ENCODE measurements around the gene WBP4.

WBP4 gene

DNA sequence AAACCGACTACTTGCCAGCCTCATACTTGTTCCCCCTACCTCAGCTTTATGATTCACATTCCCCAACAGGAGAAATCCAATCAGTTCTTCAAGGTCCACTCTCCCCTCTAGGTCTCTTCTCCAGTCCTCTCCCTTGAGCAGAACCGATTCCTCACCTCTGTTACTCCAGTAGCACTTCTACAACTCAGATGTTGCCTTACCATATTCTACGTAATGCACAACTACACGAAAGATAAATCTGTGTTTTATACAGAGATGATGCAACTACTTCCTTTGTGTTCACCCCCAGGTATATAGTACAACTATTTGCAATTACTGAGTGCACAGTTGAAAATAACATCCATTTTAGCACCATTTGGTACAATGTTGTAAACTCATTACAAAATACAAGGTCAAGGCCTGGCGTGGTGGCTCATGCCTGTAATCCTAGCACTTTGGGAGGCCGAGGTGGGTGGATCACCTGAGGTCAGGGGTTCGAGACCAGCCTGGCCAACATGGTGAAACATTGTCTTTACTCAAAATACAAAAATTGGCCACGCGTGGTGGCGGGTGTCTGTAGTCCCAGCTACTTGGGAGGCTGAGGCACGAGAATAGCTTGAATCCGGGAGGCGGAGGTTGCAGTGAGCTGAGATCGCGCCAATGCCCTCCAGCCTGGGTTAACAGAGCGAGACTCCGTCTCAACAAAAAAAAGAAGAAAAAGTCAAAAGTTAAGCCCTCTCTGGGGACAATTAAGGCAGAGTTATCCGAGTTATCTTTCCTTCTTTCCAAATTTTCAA, 2.8 kb upstream of the WBP4 start:
- Histone ChIP-seq H3K9me3 (ENCODE audit: control insufficient read depth, low read length) (no peaks in the 10 kb centered on the region), H3K9ac (no peak overlapping the region), H3K4me1 (no peaks in the 10 kb centered on the region), H3K36me3 (ENCODE audit: control insufficient read depth, insufficient read depth, low read length) (no peaks in the 10 kb centered on the region), H3K27me3 (ENCODE audit: control insufficient read depth, insufficient read depth, low read length) (no peaks in the 10 kb centered on the region), H3K79me2 (peaks cover 18% of the 10 kb centered on the region), H3K27ac (no peak overlapping the region), H2AFZ (no peak overlapping the region), H3K4me3 (ENCODE audit: low read depth, low read length) (peak overlapping the region; percentile 95), H3K4me2 (ENCODE audit: low read length) (peak overlapping the region; percentile 89)
- TF ChIP-seq, protein P1, sequence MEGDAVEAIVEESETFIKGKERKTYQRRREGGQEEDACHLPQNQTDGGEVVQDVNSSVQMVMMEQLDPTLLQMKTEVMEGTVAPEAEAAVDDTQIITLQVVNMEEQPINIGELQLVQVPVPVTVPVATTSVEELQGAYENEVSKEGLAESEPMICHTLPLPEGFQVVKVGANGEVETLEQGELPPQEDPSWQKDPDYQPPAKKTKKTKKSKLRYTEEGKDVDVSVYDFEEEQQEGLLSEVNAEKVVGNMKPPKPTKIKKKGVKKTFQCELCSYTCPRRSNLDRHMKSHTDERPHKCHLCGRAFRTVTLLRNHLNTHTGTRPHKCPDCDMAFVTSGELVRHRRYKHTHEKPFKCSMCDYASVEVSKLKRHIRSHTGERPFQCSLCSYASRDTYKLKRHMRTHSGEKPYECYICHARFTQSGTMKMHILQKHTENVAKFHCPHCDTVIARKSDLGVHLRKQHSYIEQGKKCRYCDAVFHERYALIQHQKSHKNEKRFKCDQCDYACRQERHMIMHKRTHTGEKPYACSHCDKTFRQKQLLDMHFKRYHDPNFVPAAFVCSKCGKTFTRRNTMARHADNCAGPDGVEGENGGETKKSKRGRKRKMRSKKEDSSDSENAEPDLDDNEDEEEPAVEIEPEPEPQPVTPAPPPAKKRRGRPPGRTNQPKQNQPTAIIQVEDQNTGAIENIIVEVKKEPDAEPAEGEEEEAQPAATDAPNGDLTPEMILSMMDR (IDR thresholded peaks at IDR 0.05), result no peak

DNA sequence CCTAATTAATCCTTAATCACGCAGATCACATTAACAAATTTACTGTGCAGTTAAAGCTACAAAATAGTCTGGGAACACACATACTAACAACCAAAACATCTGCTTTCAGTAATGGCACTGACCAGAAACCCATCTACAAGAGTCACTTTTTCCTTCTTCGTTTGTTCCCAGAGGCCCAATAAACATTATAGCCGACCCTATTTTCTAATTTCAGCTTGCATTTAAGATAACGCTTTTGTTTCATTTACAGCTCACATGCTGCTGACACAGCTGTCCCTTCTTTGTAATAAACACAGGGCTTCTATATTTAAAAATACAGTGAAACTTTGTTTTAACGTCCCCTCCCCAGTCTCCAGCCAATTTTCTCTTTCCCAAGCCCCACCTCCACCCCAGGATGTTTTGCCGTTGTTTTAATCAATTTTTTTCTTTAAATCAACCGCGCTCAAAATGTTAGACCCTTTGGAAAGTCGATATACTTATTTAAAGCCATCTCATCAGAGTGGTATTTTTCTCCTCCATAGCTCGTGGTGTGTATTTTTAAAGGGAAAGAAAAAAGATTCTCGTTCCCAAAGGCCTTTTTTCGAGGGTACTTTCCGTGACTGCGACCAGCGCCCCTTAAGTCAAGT, 1.7 kb upstream of the WBP4 start:
- Histone ChIP-seq H3K9ac (peak overlapping the region; percentile 24), H3K27me3 (ENCODE audit: control insufficient read depth, insufficient read depth, low read length) (no peaks in the 10 kb centered on the region), H3K79me2 (peaks cover 15% of the 10 kb centered on the region), H3K9me3 (ENCODE audit: control insufficient read depth, low read length) (no peaks in the 10 kb centered on the region), H3K27ac (peak overlapping the region; percentile 98), H2AFZ (peak overlapping the region; percentile 93), H3K4me2 (ENCODE audit: low read length) (peak overlapping the region; percentile 89), H3K4me1 (no peaks in the 10 kb centered on the region), H3K4me3 (ENCODE audit: low read depth, low read length) (peak overlapping the region; percentile 95), H3K36me3 (ENCODE audit: control insufficient read depth, insufficient read depth, low read length) (no peaks in the 10 kb centered on the region)
- TF ChIP-seq, protein P1 (IDR thresholded peaks at IDR 0.05), result no peak

DNA sequence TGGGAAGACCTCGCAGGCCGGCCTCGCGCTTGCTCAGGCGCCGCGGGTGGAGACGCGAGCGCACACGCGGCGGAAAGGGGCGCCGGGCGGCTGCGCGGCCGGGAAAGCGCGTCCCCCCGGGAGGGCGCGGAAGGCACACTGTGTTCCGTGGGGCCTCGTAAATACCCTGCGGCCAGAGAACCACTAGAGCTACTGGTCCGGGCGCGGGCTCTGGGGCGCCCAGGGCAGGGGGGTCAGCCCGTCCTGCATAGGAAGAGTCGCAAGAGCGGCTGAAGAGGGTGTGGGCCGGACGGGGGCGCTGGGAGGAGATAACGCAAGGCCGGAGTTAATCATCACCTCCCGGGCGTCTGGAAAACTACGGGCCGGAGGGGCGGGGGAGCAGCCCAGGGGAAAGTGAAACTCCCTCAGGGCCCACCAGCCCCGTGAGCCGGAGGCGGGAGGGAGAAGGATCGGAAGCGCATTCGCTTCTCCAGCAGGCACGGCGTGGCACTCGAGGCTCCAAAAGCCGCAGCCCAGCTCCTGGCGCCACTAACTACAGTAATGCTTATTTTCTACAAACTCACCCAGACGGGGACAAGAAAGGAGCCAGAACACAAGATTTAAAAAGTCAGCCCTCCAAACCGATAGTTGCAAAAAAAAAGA, 1.1 kb upstream of the WBP4 start:
- Histone ChIP-seq H3K4me3 (ENCODE audit: low read depth, low read length) (peak overlapping the region; percentile 95), H3K4me1 (no peaks in the 10 kb centered on the region), H3K27ac (peak overlapping the region; percentile 98), H3K4me2 (ENCODE audit: low read length) (peak overlapping the region; percentile 89), H3K79me2 (peaks cover 15% of the 10 kb centered on the region), H3K9me3 (ENCODE audit: control insufficient read depth, low read length) (no peaks in the 10 kb centered on the region), H2AFZ (peak overlapping the region; percentile 93), H3K36me3 (ENCODE audit: control insufficient read depth, insufficient read depth, low read length) (no peaks in the 10 kb centered on the region), H3K27me3 (ENCODE audit: control insufficient read depth, insufficient read depth, low read length) (no peaks in the 10 kb centered on the region), H3K9ac (peak overlapping the region; percentile 91)
- TF ChIP-seq, protein P1 (IDR thresholded peaks at IDR 0.05), result no peak

DNA sequence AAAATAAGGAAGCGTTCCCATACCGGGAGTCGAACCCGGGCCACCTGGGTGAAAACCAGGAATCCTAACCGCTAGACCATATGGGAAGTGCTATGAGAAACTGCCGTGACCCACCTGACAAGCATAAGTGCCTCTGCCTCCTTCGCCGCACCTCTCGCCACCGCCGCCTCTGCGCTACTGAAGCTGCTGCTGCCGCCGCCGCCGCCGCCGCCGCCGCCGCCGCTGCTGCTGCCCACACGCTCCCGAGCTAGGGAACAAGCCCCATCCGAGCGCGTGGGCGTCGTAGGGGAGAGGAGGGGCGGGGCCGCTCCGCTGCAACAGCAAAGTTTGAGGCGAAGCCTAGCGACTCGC, 610 bp upstream of the WBP4 start:
- TF ChIP-seq, protein P1 (IDR thresholded peaks at IDR 0.05), result no peak
- H3K79me2 ChIP-seq, result peaks cover 15% of the 10 kb centered on the region
- peak overlapping the region; percentile 95 for H3K4me3 ChIP-seq (ENCODE audit: low read depth, low read length)

More for the DNA sequence above, 610 bp upstream of the WBP4 start:
- H3K36me3 ChIP-seq (ENCODE audit: control insufficient read depth, insufficient read depth, low read length), result no peaks in the 10 kb centered on the region
- peak overlapping the region; percentile 98 for H3K27ac ChIP-seq
- H3K9ac ChIP-seq, result peak overlapping the region; percentile 91
- no peaks in the 10 kb centered on the region for H3K9me3 ChIP-seq (ENCODE audit: control insufficient read depth, low read length)
- no peaks in the 10 kb centered on the region for H3K4me1 ChIP-seq
- no peaks in the 10 kb centered on the region for H3K27me3 ChIP-seq (ENCODE audit: control insufficient read depth, insufficient read depth, low read length)
- peak overlapping the region; percentile 93 for H2AFZ ChIP-seq
- H3K4me2 ChIP-seq (ENCODE audit: low read length), result peak overlapping the region; percentile 89
